Caco-2 (cell line): ENCODE measurements around the gene TTLL11. TPM values are rescaled to one million over a fixed set of nuclear protein-coding genes. Genes with fewer than 3 reads are reported as not detected.

Experiments used
- BruUV-seq: library from RNA; stranded (reverse); fragments of 400-500 nt; replicated peaks from 2 replicates; lab custom pipeline; 2021; lab: Mats Ljungman, UMichigan
- CTCF ChIA-PET: fragments of 300-600 bp; sonication (Branson Sonifier 250); formaldehyde crosslinking; loops from one replicate; lab custom pipeline; 2022; ENCODE audit warnings: antibody characterized with exemption; lab: Charles Lee
- POLR2A ChIA-PET: fragments of 300-600 bp; sonication (Branson Sonifier 250); formaldehyde crosslinking; loops from one replicate; lab custom pipeline; 2022; ENCODE audit warnings: antibody characterized with exemption; lab: Charles Lee
- DNase-seq, 2 experiments: peaks; one replicate each; pipeline versions ENCODE4 v3.0.0 to v3.0.0-alpha.2; 2020 to 2022
- H3K27me3 ChIP-seq: replicated peaks from 2 replicates; pipeline ENCODE4 v1.6.0; 2011; ENCODE audit warnings: low read length; ENCODE audit not compliant: control insufficient read depth, insufficient read depth
- H3K36me3 ChIP-seq: 2 replicates; pipeline ENCODE4 v1.5.1; 2011; ENCODE audit warnings: low read length; ENCODE audit not compliant: control insufficient read depth, insufficient read depth
- H3K4me1 ChIP-seq: fragments of 250-450 bp; sonication (Bioruptor Pico); 2 replicates; pipeline ENCODE4 v1.5.1; 2020; ENCODE audit warnings: mild to moderate bottlenecking
- H3K4me3 ChIP-seq: 2 replicates; pipeline ENCODE4 v1.5.1; 2011; ENCODE audit warnings: low read depth, mild to moderate bottlenecking, control low read depth, low read length
- H3K9me3 ChIP-seq: fragments of 250-450 bp; sonication (Bioruptor Pico); 2 replicates; pipeline ENCODE4 v1.5.1; 2020; ENCODE audit warnings: mild to moderate bottlenecking, moderate library complexity
- H3K27ac Mint-ChIP-seq: one replicate; pipeline ENCODE4 v1.8.0; 2022; ENCODE audit warnings: mixed read lengths; ENCODE audit not compliant: unreplicated experiment
- H3K27me3 Mint-ChIP-seq: one replicate; pipeline ENCODE4 v1.8.0; 2022; ENCODE audit warnings: mixed read lengths; ENCODE audit not compliant: insufficient read depth, unreplicated experiment
- H3K36me3 Mint-ChIP-seq: one replicate; pipeline ENCODE4 v1.8.0; 2022; ENCODE audit warnings: mild to moderate bottlenecking, mixed read lengths; ENCODE audit not compliant: insufficient read depth, unreplicated experiment
- H3K4me1 Mint-ChIP-seq: one replicate; pipeline ENCODE4 v1.8.0; 2022; ENCODE audit warnings: low read depth, mixed read lengths; ENCODE audit not compliant: unreplicated experiment
- H3K4me3 Mint-ChIP-seq: one replicate; pipeline ENCODE4 v1.8.0; 2022; ENCODE audit warnings: mild to moderate bottlenecking, moderate library complexity, mixed read lengths; ENCODE audit not compliant: unreplicated experiment
- H3K9me3 Mint-ChIP-seq: one replicate; pipeline ENCODE4 v1.8.0; 2022; ENCODE audit warnings: mixed read lengths; ENCODE audit not compliant: unreplicated experiment
- intact Hi-C: fragments of 100-400 bp; cut with micrococcal nuclease; formaldehyde crosslinking; loops from one replicate; pipeline ENCODE4 v1.10.0; 2022; ENCODE audit not compliant: unreplicated experiment
- total RNA-seq: library from RNA; stranded (reverse); gene quantifications from 2 replicates; pipeline ENCODE4 v1.2.3, GENCODE V29; 2022
- TF ChIP-seq, protein P1 (sequence below), 2 experiments: fragments of 200-600 bp in 1 of 2; IDR thresholded peaks; 1 replicate in 1 of 2; 2 replicates in 1 of 2; pipeline versions ENCODE4 v1.5.1 to v1.8.0; 2011 to 2022; ENCODE audit warnings: antibody characterized with exemption in 1 of 2, control low read depth in 1 of 2, inconsistent platforms in 1 of 2, low read depth in 1 of 2, low read length in 1 of 2, mild to moderate bottlenecking in 1 of 2, moderate library complexity in 1 of 2; ENCODE audit not compliant: insufficient read depth in 1 of 2, severe bottlenecking in 1 of 2, unreplicated experiment in 1 of 2

Gene TTLL11
- total RNA-seq, 1 experiment from 2014 or later: 4.4 TPM

DNA sequence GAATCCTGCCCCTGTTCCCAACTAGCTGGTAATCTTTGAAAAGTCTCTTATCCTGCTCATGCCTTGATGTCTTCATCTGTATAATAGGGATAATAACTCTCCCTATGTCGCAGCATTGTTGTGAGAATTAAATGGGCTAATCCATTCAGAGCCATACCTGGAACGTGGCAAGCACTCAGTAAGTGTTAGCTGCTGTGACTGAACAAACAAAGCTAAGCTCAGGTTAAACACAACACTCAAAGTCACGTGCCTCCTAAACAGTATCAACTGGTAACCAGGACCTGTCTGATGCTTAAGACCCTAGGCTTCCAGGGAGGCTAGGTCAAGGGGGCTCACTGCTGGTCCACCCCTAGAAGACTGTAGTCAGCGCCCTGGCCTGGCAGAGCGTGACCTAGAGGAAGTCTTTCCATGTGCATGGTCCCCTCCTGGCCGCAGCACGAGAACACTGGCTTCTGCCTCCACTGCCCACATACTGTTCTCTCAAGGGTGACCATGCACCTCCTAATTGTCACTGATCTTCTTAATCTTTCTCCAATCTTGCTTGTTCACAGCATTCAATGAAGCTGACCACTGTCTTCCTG, 211.1 kb downstream of the TTLL11 start:
- no peak overlapping the region for H3K4me3 ChIP-seq
- BruUV-seq: no TSS peak

DNA sequence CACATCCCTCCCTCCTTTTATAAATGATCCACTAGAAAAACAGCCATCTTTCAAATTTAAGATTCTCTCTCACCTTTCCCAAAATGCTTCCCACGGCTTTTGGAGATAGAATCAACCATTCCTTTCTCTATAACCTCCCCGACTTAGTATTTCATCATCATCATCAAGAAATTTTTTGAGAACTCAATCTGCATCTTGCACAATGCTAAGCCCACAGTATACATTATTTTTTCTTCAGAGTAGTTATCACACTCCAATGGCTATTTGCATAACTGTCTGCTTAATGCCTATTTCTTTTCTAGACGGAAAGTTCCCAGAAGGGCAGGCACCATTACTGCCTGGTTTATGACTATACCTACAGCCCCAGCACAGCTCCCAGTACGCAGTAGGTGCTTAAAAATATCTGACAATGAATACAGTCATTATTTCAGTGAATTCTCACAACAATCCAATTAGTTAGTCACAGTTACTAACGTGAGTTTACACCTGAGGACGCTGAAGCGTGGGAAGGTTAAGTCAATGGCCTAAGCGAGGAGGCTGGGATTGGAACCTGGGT, 212.7 kb downstream of the TTLL11 start:
- no peaks in the 10 kb centered on the region for H3K9me3 ChIP-seq
- Mint-ChIP-seq H3K4me3 (no peak overlapping the region), H3K9me3 (no peaks in the 10 kb centered on the region), H3K27ac (no peak overlapping the region), H3K27me3 (peaks cover 22% of the 10 kb centered on the region), H3K36me3 (no peaks in the 10 kb centered on the region), H3K4me1 (no peaks in the 10 kb centered on the region)
- TF ChIP-seq, protein P1, sequence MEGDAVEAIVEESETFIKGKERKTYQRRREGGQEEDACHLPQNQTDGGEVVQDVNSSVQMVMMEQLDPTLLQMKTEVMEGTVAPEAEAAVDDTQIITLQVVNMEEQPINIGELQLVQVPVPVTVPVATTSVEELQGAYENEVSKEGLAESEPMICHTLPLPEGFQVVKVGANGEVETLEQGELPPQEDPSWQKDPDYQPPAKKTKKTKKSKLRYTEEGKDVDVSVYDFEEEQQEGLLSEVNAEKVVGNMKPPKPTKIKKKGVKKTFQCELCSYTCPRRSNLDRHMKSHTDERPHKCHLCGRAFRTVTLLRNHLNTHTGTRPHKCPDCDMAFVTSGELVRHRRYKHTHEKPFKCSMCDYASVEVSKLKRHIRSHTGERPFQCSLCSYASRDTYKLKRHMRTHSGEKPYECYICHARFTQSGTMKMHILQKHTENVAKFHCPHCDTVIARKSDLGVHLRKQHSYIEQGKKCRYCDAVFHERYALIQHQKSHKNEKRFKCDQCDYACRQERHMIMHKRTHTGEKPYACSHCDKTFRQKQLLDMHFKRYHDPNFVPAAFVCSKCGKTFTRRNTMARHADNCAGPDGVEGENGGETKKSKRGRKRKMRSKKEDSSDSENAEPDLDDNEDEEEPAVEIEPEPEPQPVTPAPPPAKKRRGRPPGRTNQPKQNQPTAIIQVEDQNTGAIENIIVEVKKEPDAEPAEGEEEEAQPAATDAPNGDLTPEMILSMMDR (IDR thresholded peaks at IDR 0.05; ENCODE audit: insufficient read depth in 1 of 2, low read depth in 1 of 2, low read length in 1 of 2, severe bottlenecking in 1 of 2, unreplicated experiment in 1 of 2): no peak
- no peaks in the 10 kb centered on the region for H3K27me3 ChIP-seq
- H3K36me3 ChIP-seq: no peaks in the 10 kb centered on the region
- H3K4me3 ChIP-seq: no peak overlapping the region
- intact Hi-C loops: no loop called here
- DNase-seq: no peak
- no TSS peak for BruUV-seq
- no peaks in the 10 kb centered on the region for H3K4me1 ChIP-seq
- POLR2A ChIA-PET: no interaction called here
- CTCF ChIA-PET: no interaction called here

More for the DNA sequence above, 211.1 kb downstream of the TTLL11 start:
- Mint-ChIP-seq H3K4me1 (no peaks in the 10 kb centered on the region), H3K27ac (no peak overlapping the region), H3K4me3 (no peak overlapping the region), H3K9me3 (no peaks in the 10 kb centered on the region), H3K27me3 (peaks cover 21% of the 10 kb centered on the region), H3K36me3 (no peaks in the 10 kb centered on the region)
- Histone ChIP-seq H3K36me3 (no peaks in the 10 kb centered on the region), H3K27me3 (no peaks in the 10 kb centered on the region), H3K4me1 (no peaks in the 10 kb centered on the region), H3K9me3 (no peaks in the 10 kb centered on the region)
- TF ChIP-seq, protein P1 (IDR thresholded peaks at IDR 0.05; ENCODE audit: insufficient read depth in 1 of 2, low read depth in 1 of 2, low read length in 1 of 2, severe bottlenecking in 1 of 2, unreplicated experiment in 1 of 2): no peak
- POLR2A ChIA-PET: no interaction called here
- intact Hi-C loops: no loop called here
- DNase-seq: peak in 1 of 2 experiments; percentile 14
- CTCF ChIA-PET: interaction anchor here (1.0 kb wide), 1 partner anchor 195 kb away, joined by 3 read pairs; no protein-coding TSS in a partner anchor

DNA sequence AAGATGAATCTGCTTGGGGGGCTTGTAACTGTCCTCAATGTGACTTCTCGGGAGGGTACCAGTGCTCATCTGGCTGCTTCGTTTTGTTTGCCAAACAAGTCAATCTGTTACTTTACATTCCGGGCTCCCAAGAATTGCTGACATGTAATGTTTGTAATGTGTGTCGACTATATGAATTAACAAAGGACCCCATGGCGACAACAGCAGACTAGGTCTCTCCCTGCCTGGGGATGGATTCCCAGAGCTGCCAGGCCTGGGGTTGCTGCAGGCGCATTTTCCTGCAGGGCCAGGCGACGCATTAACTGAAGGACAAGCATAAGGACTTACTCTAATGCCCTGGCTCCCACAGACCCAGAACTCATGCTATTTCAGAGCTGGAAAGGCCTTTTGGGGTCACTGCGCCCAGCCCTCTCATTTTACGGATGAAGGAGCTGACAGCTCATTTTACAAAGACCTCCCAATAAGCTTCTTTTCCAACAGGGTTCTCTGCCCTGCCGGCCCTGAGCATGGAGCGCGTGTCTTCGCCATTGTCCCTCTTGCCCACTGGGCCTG, 214.8 kb downstream of the TTLL11 start:
- intact Hi-C loops: no loop called here
- Histone ChIP-seq H3K9me3 (no peaks in the 10 kb centered on the region), H3K4me3 (no peak overlapping the region), H3K27me3 (no peaks in the 10 kb centered on the region), H3K4me1 (no peaks in the 10 kb centered on the region), H3K36me3 (no peaks in the 10 kb centered on the region)
- Mint-ChIP-seq H3K4me3 (no peak overlapping the region), H3K27me3 (peaks cover 18% of the 10 kb centered on the region), H3K36me3 (no peaks in the 10 kb centered on the region), H3K27ac (no peak overlapping the region), H3K4me1 (no peaks in the 10 kb centered on the region), H3K9me3 (no peaks in the 10 kb centered on the region)
- no TSS peak for BruUV-seq
- TF ChIP-seq, protein P1 (IDR thresholded peaks at IDR 0.05; ENCODE audit: insufficient read depth in 1 of 2, low read depth in 1 of 2, low read length in 1 of 2, severe bottlenecking in 1 of 2, unreplicated experiment in 1 of 2): no peak
- CTCF ChIA-PET: no interaction called here
- no peak for DNase-seq
- POLR2A ChIA-PET: interaction anchor here (0.6 kb wide), 1 partner anchor 142 kb away, joined by 6 read pairs; no protein-coding TSS in a partner anchor
